OCI-LY7 (cell line): ENCODE data around the gene GOLT1A. TPM values are rescaled to one million over a fixed set of nuclear protein-coding genes. Genes with fewer than 3 reads are reported as not detected.

Experiments used
- BruUV-seq: library from RNA; stranded (reverse); fragments of 400-500 nt; replicated peaks from 2 replicates; lab custom pipeline; 2021; lab: Mats Ljungman, UMichigan
- CTCF ChIA-PET: fragments of 300-600 bp; sonication (Branson Sonifier 250); formaldehyde crosslinking; loops from one replicate; lab custom pipeline; 2022; ENCODE audit warnings: antibody characterized with exemption; ENCODE audit not compliant: unreplicated experiment; lab: Charles Lee
- POLR2A ChIA-PET: fragments of 300-600 bp; sonication (Branson Sonifier 250); formaldehyde crosslinking; loops from one replicate; lab custom pipeline; 2022; ENCODE audit warnings: antibody characterized with exemption; lab: Charles Lee
- DNase-seq: peaks from one replicate; pipeline ENCODE4 v3.0.0-alpha.2; 2015; ENCODE audit warnings: low spot score
- H2AFZ ChIP-seq: fragments of 200-600 bp; sonication (generic), shearing (Covaris generic); 2 replicates; pipeline ENCODE4 v1.6.1; 2014; ENCODE audit warnings: mild to moderate bottlenecking, antibody characterized with exemption, low read length, moderate library complexity
- H3K27ac ChIP-seq: fragments of 200-600 bp; sonication (generic); 2 replicates; pipeline ENCODE4 v1.5.1; 2014; ENCODE audit warnings: mixed run types, low read depth, mild to moderate bottlenecking, moderate library complexity, low read length, inconsistent platforms; ENCODE audit not compliant: poor library complexity, severe bottlenecking
- H3K36me3 ChIP-seq: fragments of 200-600 bp; sonication (generic); 2 replicates; pipeline ENCODE4 v1.6.1; 2014; ENCODE audit warnings: mild to moderate bottlenecking, antibody characterized with exemption, low read length, moderate library complexity, mixed read lengths; ENCODE audit not compliant: insufficient read depth
- H3K4me1 ChIP-seq: fragments of 200-600 bp; sonication (generic); 2 replicates; pipeline ENCODE4 v1.5.1; 2014; ENCODE audit warnings: mild to moderate bottlenecking, low read length; ENCODE audit not compliant: insufficient read depth, poor library complexity, severe bottlenecking
- H3K4me2 ChIP-seq: fragments of 200-600 bp; sonication (generic); 2 replicates; pipeline ENCODE4 v1.6.1; 2014; ENCODE audit warnings: mild to moderate bottlenecking, low read length
- H3K4me3 ChIP-seq: fragments of 200-600 bp; sonication (generic); 2 replicates; pipeline ENCODE4 v1.5.1; 2014; ENCODE audit warnings: mild to moderate bottlenecking, low read depth, low read length; ENCODE audit not compliant: poor library complexity, severe bottlenecking
- H3K79me2 ChIP-seq: fragments of 200-600 bp; sonication (generic); 2 replicates; pipeline ENCODE4 v1.6.1; 2016; ENCODE audit warnings: low read depth, mild to moderate bottlenecking, low read length, moderate library complexity, mixed read lengths; ENCODE audit not compliant: insufficient read depth
- H3K9me2 ChIP-seq: fragments of 200-600 bp; sonication (generic); 2 replicates; pipeline ENCODE4 v1.6.1; 2016; ENCODE audit warnings: mild to moderate bottlenecking, low read length, mixed read lengths; ENCODE audit not compliant: insufficient read depth
- H3K9me3 ChIP-seq: fragments of 200-600 bp; sonication (generic); 2 replicates; pipeline ENCODE4 v1.6.1; 2014; ENCODE audit warnings: mild to moderate bottlenecking, mixed run types, low read length, mixed read lengths
- H4K20me1 ChIP-seq: fragments of 200-600 bp; sonication (generic); 2 replicates; pipeline ENCODE4 v1.6.1; 2014; ENCODE audit warnings: mild to moderate bottlenecking, antibody characterized with exemption, low read length, moderate library complexity, mixed read lengths; ENCODE audit not compliant: insufficient read depth
- EZH2phosphoT487 ChIP-seq: fragments of 200-600 bp; sonication (generic); IDR thresholded peaks from 2 replicates; pipeline ENCODE4 v1.6.1; 2018; ENCODE audit warnings: low read depth, borderline replicate concordance, mild to moderate bottlenecking, mixed run types, antibody characterized with exemption, low read length, moderate library complexity, mixed read lengths
- intact Hi-C: fragments of 100-400 bp; cut with micrococcal nuclease; formaldehyde crosslinking; loops from one replicate; pipeline ENCODE4 v1.10.0; 2022; ENCODE audit not compliant: unreplicated experiment
- total RNA-seq, 2 experiments: library from RNA; depleted of rRNA in 1 of 2; stranded (reverse); fragments of >200 nt in 1 of 2; shearing (Covaris generic) in 1 of 2; gene quantifications; 2 replicates each; pipeline ENCODE4 v1.2.3, GENCODE V29; 2014 to 2022
- TF ChIP-seq, protein P1 (sequence below): fragments of 200-600 bp; sonication (generic); conservative IDR thresholded peaks from 2 replicates; pipeline ENCODE4 v1.5.1; 2014; ENCODE audit warnings: mild to moderate bottlenecking, antibody characterized with exemption, low read length, moderate library complexity, mixed read lengths

GOLT1A gene
- total RNA-seq, 2 experiments from 2014 or later, result not detected

GRCh38 chr1:204222764-204223055 lies 8.9 kb upstream of the GOLT1A start:
- Histone ChIP-seq H3K4me2 (no peak overlapping the region), H3K4me1 (no peaks in the 10 kb centered on the region), H3K4me3 (no peak overlapping the region), H3K9me2 (no peaks in the 10 kb centered on the region), H3K9me3 (no peaks in the 10 kb centered on the region), H3K79me2 (no peaks in the 10 kb centered on the region), H3K27ac (no peak overlapping the region), H2AFZ (no peak overlapping the region), H3K36me3 (no peaks in the 10 kb centered on the region), H4K20me1 (no peaks in the 10 kb centered on the region)
- intact Hi-C loops, result no loop called here
- no peak for TF ChIP-seq EZH2phosphoT487
- TF ChIP-seq, protein P1, sequence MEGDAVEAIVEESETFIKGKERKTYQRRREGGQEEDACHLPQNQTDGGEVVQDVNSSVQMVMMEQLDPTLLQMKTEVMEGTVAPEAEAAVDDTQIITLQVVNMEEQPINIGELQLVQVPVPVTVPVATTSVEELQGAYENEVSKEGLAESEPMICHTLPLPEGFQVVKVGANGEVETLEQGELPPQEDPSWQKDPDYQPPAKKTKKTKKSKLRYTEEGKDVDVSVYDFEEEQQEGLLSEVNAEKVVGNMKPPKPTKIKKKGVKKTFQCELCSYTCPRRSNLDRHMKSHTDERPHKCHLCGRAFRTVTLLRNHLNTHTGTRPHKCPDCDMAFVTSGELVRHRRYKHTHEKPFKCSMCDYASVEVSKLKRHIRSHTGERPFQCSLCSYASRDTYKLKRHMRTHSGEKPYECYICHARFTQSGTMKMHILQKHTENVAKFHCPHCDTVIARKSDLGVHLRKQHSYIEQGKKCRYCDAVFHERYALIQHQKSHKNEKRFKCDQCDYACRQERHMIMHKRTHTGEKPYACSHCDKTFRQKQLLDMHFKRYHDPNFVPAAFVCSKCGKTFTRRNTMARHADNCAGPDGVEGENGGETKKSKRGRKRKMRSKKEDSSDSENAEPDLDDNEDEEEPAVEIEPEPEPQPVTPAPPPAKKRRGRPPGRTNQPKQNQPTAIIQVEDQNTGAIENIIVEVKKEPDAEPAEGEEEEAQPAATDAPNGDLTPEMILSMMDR, result no peak
- ChIA-PET POLR2A (no interaction called here), CTCF (no interaction called here)
- no TSS peak for BruUV-seq
- no peak for DNase-seq

DNA sequence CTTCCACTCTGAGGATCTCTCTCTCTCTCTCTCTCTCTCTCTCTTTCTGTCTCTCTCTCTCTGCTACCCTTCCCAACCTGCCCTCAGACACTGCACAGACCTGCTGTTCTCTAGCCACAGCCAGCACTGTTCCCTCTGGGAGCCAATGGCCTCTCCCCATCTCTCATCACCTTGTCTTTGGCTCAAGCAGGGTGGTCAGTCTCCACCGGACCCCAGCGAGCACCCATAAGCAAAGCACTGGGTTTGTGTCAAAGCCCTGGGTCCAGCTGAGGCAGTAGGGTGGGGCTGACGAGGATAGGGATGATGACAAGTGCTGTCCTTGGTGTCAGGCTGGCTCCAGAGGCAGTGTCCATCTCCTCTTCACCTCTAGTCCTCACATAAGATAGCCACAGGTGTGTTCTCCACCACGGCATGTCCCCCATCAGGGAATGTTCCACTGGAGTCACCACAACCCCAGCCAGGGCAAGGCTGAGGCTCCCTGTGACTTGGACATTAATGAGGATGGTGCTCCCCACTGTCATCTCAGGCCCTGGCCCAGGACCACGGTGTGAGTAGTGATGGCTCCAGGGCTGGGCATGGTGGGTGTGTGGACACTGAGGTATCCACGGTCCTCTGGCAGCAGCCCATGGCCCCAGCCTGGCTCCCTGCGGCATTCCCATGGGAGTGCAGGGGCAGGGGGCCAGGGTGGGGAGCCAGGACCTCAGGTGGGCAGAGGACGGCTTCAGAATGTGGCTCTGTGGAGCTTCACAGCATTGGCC lies 8.4 kb upstream of the GOLT1A start:
- Histone ChIP-seq H3K4me1 (no peaks in the 10 kb centered on the region), H3K9me2 (no peaks in the 10 kb centered on the region), H2AFZ (no peak overlapping the region), H3K4me3 (no peak overlapping the region), H3K79me2 (no peaks in the 10 kb centered on the region), H3K9me3 (no peaks in the 10 kb centered on the region), H3K36me3 (no peaks in the 10 kb centered on the region), H4K20me1 (no peaks in the 10 kb centered on the region), H3K27ac (no peak overlapping the region), H3K4me2 (no peak overlapping the region)
- BruUV-seq, result no TSS peak
- POLR2A ChIA-PET, result interaction anchor here (0.7 kb wide), 1 partner anchor 103 kb away, joined by 4 read pairs; no protein-coding TSS in a partner anchor
- DNase-seq, result no peak
- intact Hi-C loops, result no loop called here
- CTCF ChIA-PET, result no interaction called here
- no peak for TF ChIP-seq EZH2phosphoT487
- TF ChIP-seq, protein P1, result no peak

DNA sequence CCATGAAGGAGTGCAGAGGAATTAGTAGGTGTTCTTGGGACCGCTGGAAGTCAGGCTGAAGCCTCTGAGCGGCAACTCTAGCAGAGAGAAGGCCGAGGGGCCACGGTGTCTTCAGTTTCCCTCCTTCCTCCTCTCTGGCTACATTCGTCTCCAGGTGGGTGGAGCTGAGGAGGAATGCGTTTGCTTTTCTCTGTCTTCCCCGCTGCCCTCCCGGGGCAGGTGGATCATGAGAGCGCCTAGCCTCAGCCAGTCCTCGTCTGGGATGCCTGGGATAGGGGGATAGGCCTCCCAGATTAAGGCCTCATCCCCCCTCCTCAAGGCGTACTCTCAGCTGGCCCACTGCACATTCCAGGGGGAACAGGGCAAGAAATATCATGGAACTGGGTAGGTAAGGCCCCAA lies 7.5 kb upstream of the GOLT1A start:
- TF ChIP-seq EZH2phosphoT487, result no peak
- TF ChIP-seq, protein P1, result no peak
- BruUV-seq, result no TSS peak
- ChIA-PET CTCF (no interaction called here), POLR2A (no interaction called here)
- Histone ChIP-seq H3K79me2 (no peaks in the 10 kb centered on the region), H3K4me3 (no peak overlapping the region), H3K36me3 (no peaks in the 10 kb centered on the region), H4K20me1 (no peaks in the 10 kb centered on the region), H3K4me1 (no peaks in the 10 kb centered on the region), H3K9me2 (no peaks in the 10 kb centered on the region), H2AFZ (no peak overlapping the region), H3K4me2 (no peak overlapping the region), H3K9me3 (no peaks in the 10 kb centered on the region), H3K27ac (no peak overlapping the region)
- intact Hi-C loops, result no loop called here
- DNase-seq, result no peak
